ENCODE measurements around the gene KLHDC8A. TPM values are rescaled to one million over a fixed set of nuclear protein-coding genes. Genes with fewer than 3 reads are reported as not detected.
A peak's percentile ranks its signal among the peaks of the same experiment; 100 is the strongest.

The KLHDC8A gene
- total and polyA plus RNA-seq, 2 of the 13 experiments (the other 11 are each of a cell fraction or from before 2014, with no cell fraction given): not detected

DNA sequence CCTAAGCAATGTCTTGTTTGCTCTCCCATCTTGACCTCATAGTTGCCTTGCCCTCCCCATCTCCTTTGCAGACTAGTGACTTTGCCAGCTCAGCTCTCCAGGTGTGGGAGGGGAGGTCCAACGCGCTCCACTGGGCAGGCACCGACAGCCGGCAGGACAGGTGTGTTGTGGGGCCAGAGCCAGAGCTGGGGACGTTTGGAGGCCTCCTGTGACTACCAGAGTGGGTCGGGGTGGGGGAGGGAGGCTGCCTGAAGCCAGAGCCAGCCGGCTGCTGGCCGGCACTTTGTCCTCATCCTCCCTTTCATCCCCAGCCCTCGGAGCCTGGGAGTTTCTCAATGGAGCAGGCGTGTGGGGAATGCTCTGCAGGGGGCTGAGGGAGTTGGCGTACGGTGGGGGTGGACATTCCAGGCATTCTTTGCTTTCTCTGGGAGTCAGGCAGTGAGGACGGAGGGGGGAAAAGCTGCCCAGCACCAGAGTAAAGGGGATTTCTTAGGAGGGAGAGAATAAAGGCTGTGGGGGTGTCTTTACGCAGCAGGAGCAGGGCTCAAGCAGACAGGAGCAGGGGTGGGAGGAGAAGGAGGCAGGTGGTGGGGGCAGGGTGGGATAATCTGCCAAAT is 55.4 kb downstream of the KLHDC8A start (continued):
- TF ChIP-seq, protein P1, sequence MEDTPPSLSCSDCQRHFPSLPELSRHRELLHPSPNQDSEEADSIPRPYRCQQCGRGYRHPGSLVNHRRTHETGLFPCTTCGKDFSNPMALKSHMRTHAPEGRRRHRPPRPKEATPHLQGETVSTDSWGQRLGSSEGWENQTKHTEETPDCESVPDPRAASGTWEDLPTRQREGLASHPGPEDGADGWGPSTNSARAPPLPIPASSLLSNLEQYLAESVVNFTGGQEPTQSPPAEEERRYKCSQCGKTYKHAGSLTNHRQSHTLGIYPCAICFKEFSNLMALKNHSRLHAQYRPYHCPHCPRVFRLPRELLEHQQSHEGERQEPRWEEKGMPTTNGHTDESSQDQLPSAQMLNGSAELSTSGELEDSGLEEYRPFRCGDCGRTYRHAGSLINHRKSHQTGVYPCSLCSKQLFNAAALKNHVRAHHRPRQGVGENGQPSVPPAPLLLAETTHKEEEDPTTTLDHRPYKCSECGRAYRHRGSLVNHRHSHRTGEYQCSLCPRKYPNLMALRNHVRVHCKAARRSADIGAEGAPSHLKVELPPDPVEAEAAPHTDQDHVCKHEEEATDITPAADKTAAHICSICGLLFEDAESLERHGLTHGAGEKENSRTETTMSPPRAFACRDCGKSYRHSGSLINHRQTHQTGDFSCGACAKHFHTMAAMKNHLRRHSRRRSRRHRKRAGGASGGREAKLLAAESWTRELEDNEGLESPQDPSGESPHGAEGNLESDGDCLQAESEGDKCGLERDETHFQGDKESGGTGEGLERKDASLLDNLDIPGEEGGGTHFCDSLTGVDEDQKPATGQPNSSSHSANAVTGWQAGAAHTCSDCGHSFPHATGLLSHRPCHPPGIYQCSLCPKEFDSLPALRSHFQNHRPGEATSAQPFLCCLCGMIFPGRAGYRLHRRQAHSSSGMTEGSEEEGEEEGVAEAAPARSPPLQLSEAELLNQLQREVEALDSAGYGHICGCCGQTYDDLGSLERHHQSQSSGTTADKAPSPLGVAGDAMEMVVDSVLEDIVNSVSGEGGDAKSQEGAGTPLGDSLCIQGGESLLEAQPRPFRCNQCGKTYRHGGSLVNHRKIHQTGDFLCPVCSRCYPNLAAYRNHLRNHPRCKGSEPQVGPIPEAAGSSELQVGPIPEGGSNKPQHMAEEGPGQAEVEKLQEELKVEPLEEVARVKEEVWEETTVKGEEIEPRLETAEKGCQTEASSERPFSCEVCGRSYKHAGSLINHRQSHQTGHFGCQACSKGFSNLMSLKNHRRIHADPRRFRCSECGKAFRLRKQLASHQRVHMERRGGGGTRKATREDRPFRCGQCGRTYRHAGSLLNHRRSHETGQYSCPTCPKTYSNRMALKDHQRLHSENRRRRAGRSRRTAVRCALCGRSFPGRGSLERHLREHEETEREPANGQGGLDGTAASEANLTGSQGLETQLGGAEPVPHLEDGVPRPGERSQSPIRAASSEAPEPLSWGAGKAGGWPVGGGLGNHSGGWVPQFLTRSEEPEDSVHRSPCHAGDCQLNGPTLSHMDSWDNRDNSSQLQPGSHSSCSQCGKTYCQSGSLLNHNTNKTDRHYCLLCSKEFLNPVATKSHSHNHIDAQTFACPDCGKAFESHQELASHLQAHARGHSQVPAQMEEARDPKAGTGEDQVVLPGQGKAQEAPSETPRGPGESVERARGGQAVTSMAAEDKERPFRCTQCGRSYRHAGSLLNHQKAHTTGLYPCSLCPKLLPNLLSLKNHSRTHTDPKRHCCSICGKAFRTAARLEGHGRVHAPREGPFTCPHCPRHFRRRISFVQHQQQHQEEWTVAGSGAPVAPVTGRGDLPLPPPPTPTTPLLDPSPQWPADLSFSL (CRISPR knock-in tag; IDR thresholded peaks at IDR 0.05): 0 out of 2 replicates have a peak, but pooled peaks have one; percentile 18
- TF ChIP-seq PCBP1 (IDR thresholded peaks at IDR 0.05; ENCODE audit: borderline replicate concordance, low read depth, low read length) (peak; percentile 85; the same call in 1 of the 2 replicates), ZNF432 (CRISPR knock-in tag; IDR thresholded peaks at IDR 0.05; ENCODE audit: borderline replicate concordance) (no peak), ZKSCAN8 (CRISPR knock-in tag; IDR thresholded peaks at IDR 0.05; ENCODE audit: borderline replicate concordance) (peak; percentile 64), ZBTB44 (CRISPR knock-in tag; IDR thresholded peaks at IDR 0.05) (no peak), THAP9 (CRISPR knock-in tag; IDR thresholded peaks at IDR 0.05; ENCODE audit: borderline replicate concordance) (no peak), SKI (IDR thresholded peaks at IDR 0.05; ENCODE audit: partially characterized antibody) (peak; percentile 71), YEATS4 (CRISPR knock-in tag; IDR thresholded peaks at IDR 0.05; ENCODE audit: borderline replicate concordance) (no peak), U2AF1 (optimal IDR thresholded peaks at IDR 0.05; ENCODE audit: low read depth, low read length) (peak; percentile 40), ZNF639 (CRISPR knock-in tag; conservative IDR thresholded peaks at IDR 0.05) (peak; percentile 65; the same call in 1 of the 2 replicates), REPIN1 (CRISPR knock-in tag; IDR thresholded peaks at IDR 0.05; ENCODE audit: borderline replicate concordance, low read depth) (no peak)
- TF ChIP-seq, protein P2, sequence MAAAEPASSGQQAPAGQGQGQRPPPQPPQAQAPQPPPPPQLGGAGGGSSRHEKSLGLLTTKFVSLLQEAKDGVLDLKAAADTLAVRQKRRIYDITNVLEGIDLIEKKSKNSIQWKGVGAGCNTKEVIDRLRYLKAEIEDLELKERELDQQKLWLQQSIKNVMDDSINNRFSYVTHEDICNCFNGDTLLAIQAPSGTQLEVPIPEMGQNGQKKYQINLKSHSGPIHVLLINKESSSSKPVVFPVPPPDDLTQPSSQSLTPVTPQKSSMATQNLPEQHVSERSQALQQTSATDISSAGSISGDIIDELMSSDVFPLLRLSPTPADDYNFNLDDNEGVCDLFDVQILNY (CRISPR knock-in tag; conservative IDR thresholded peaks at IDR 0.05): no peak

Measured in HepG2 (cell line).